HG03066 (cell line): ENCODE measurements around the gene ACSF3.

Experiments
- ATAC-seq: cut with Tn5 transposase; IDR thresholded peaks from one replicate; pipeline ENCODE4 v1.9.1; 2021; ENCODE audit warnings: low read depth; ENCODE audit not compliant: unreplicated experiment

ACSF3 gene

GRCh38 chr16:89140981-89141883 lies 47.6 kb downstream of the ACSF3 start:
- no peak for ATAC-seq

GRCh38 chr16:89141884-89142267 lies 48.2 kb downstream of the ACSF3 start:
- ATAC-seq: no peak

GRCh38 chr16:89142474-89143195 lies 49.0 kb downstream of the ACSF3 start:
- no peak for ATAC-seq

GRCh38 chr16:89143201-89143741 lies 49.6 kb downstream of the ACSF3 start:
- ATAC-seq: no peak

- no peak for ATAC-seq
These were observed 50.4 kb downstream of the ACSF3 start for GRCh38 chr16:89143911-89144675.

- ATAC-seq: no peak
These were observed 51.0 kb downstream of the ACSF3 start for GRCh38 chr16:89144681-89145080.

GRCh38 chr16:89145406-89146161 lies 51.9 kb downstream of the ACSF3 start:
- ATAC-seq: no peak

GRCh38 chr16:89146211-89147005 lies 52.8 kb downstream of the ACSF3 start:
- ATAC-seq: no peak

GRCh38 chr16:89147085-89147817 lies 53.6 kb downstream of the ACSF3 start:
- no peak for ATAC-seq

- ATAC-seq: no peak
These were observed 55.7 kb downstream of the ACSF3 start for GRCh38 chr16:89149386-89149785.

- no peak for ATAC-seq
These were observed 56.6 kb downstream of the ACSF3 start for GRCh38 chr16:89150090-89150835.

- ATAC-seq: no peak
These were observed 57.3 kb downstream of the ACSF3 start for GRCh38 chr16:89150981-89151380.

GRCh38 chr16:89152831-89153700 lies 59.4 kb downstream of the ACSF3 start:
- no peak for ATAC-seq

- ATAC-seq: no peak
These were observed 60.2 kb downstream of the ACSF3 start for GRCh38 chr16:89153848-89154271.

GRCh38 chr16:89154390-89155183 lies 60.9 kb downstream of the ACSF3 start:
- no peak for ATAC-seq

- ATAC-seq: no peak
These were observed 61.6 kb downstream of the ACSF3 start for GRCh38 chr16:89155184-89155679.
